ENCODE measurements around the gene ERI3. TPM values are rescaled to one million over a fixed set of nuclear protein-coding genes. Genes with fewer than 3 reads are reported as not detected.

The ERI3 gene
- total RNA-seq, 1 experiment from 2014 or later, result 83.3 TPM

- Histone ChIP-seq H3K9me3 (ENCODE audit: control insufficient read depth, insufficient read depth, low read depth, low read length) (no peaks in the 10 kb centered on the region), H3K27me3 (ENCODE audit: control insufficient read depth, insufficient read depth, low read length) (no peaks in the 10 kb centered on the region), H3K27ac (ENCODE audit: low read length) (no peak overlapping the region), H3K4me1 (ENCODE audit: control insufficient read depth, insufficient read depth, low read length) (peaks cover 24% of the 10 kb centered on the region), H3K36me3 (ENCODE audit: control insufficient read depth, insufficient read depth, low read length) (peaks cover 7% of the 10 kb centered on the region), H3K4me3 (ENCODE audit: low read depth in 2 of 2, low read length in 2 of 2) (no peak overlapping the region)
- CTCF ChIA-PET, result no interaction called here
- BruUV-seq (replicated peaks), result no TSS peak
- ATAC-seq, result no peak
- intact Hi-C loops (cut with micrococcal nuclease; ENCODE audit: unreplicated experiment) (no loop called here), in situ Hi-C loops (cut with HindIII; ENCODE audit: low pct_unique_long_range_greater_than_20kb, low sequenced_read_pairs) (no loop called here)
- no peak for DNase-seq (ENCODE audit: low read depth, low spot score)
- no peak for TF ChIP-seq CTCF (IDR thresholded peaks at IDR 0.05)
- no peak for TF ChIP-seq POLR2AphosphoS5 (IDR thresholded peaks at IDR 0.05; ENCODE audit: low read depth, low read length)
- no peak for TF ChIP-seq SIN3A (IDR thresholded peaks at IDR 0.05; ENCODE audit: borderline replicate concordance, insufficient read depth, low read depth, low read length)
- TF ChIP-seq REST (IDR thresholded peaks at IDR 0.05; ENCODE audit: insufficient read depth in 1 of 2, low read depth in 2 of 2, low read length in 1 of 2), result no peak
- no peak for TF ChIP-seq TCF7L2 (IDR thresholded peaks at IDR 0.05; ENCODE audit: low read depth, low read length)
- POLR2A ChIA-PET, result no interaction called here
Measured at GRCh38 chr1:44332505-44332904, 22.6 kb downstream of the ERI3 start.

GRCh38 chr1:44330935-44331334, 24.1 kb downstream of the ERI3 start:
- ATAC-seq, result no peak
- H3K27ac ChIP-seq (ENCODE audit: low read length), result no peak overlapping the region
- DNase-seq (ENCODE audit: low read depth, low spot score), result no peak
- ChIA-PET POLR2A (no interaction called here), CTCF (no interaction called here)
- intact Hi-C loops (cut with micrococcal nuclease; ENCODE audit: unreplicated experiment) (no loop called here), in situ Hi-C loops (cut with HindIII; ENCODE audit: low pct_unique_long_range_greater_than_20kb, low sequenced_read_pairs) (no loop called here)
- no peaks in the 10 kb centered on the region for H3K27me3 ChIP-seq (ENCODE audit: control insufficient read depth, insufficient read depth, low read length)
- H3K9me3 ChIP-seq (ENCODE audit: control insufficient read depth, insufficient read depth, low read depth, low read length), result no peaks in the 10 kb centered on the region
- TF ChIP-seq CTCF (IDR thresholded peaks at IDR 0.05) (no peak), SIN3A (IDR thresholded peaks at IDR 0.05; ENCODE audit: borderline replicate concordance, insufficient read depth, low read depth, low read length) (no peak), POLR2AphosphoS5 (IDR thresholded peaks at IDR 0.05; ENCODE audit: low read depth, low read length) (no peak), REST (IDR thresholded peaks at IDR 0.05; ENCODE audit: insufficient read depth in 1 of 2, low read depth in 2 of 2, low read length in 1 of 2) (no peak), TCF7L2 (IDR thresholded peaks at IDR 0.05; ENCODE audit: low read depth, low read length) (no peak)
- no TSS peak for BruUV-seq (replicated peaks)
- H3K4me3 ChIP-seq (ENCODE audit: low read depth in 2 of 2, low read length in 2 of 2), result no peak overlapping the region
- peaks cover 34% of the 10 kb centered on the region for H3K4me1 ChIP-seq (ENCODE audit: control insufficient read depth, insufficient read depth, low read length)
- no peaks in the 10 kb centered on the region for H3K36me3 ChIP-seq (ENCODE audit: control insufficient read depth, insufficient read depth, low read length)
